Neuronal stem cell (in vitro differentiated cells): ENCODE data around the gene GPS1.

Experiments used
- DNase-seq: peaks from one replicate; pipeline ENCODE4 v3.0.0-alpha.2; 2013; ENCODE audit warnings: low spot score
- H2AFZ ChIP-seq: one replicate; pipeline ENCODE4 v1.6.1; 2013; ENCODE audit warnings: mild to moderate bottlenecking, low read length, inconsistent platforms
- H2AK5ac ChIP-seq: 2 replicates; pipeline ENCODE4 v1.6.1; 2013; ENCODE audit warnings: low read depth, mild to moderate bottlenecking, inconsistent platforms, low read length, moderate library complexity, mixed read lengths
- H2BK120ac ChIP-seq: 2 replicates; pipeline ENCODE4 v1.6.1; 2013; ENCODE audit warnings: low read depth, mild to moderate bottlenecking, inconsistent platforms, low read length, moderate library complexity, mixed read lengths
- H2BK12ac ChIP-seq: one replicate; pipeline ENCODE4 v1.6.1; 2013; ENCODE audit warnings: low read length, inconsistent platforms
- H2BK15ac ChIP-seq: 2 replicates; pipeline ENCODE4 v1.6.1; 2013; ENCODE audit warnings: mild to moderate bottlenecking, low read length, inconsistent platforms, mixed read lengths
- H2BK5ac ChIP-seq: one replicate; pipeline ENCODE4 v1.6.1; 2013; ENCODE audit warnings: inconsistent platforms, mild to moderate bottlenecking, low read length, moderate library complexity
- H3K14ac ChIP-seq: one replicate; pipeline ENCODE4 v1.6.1; 2013; ENCODE audit warnings: low read length, inconsistent platforms
- H3K18ac ChIP-seq: 2 replicates; pipeline ENCODE4 v1.6.1; 2013; ENCODE audit warnings: low read length, inconsistent platforms
- H3K23ac ChIP-seq: 2 replicates; pipeline ENCODE4 v1.6.1; 2013; ENCODE audit warnings: low read depth, mild to moderate bottlenecking, mixed read lengths, low read length, inconsistent platforms; ENCODE audit not compliant: poor library complexity
- H3K27ac ChIP-seq: replicated peaks from 3 replicates; pipeline ENCODE4 v1.5.1; 2013; ENCODE audit warnings: low read length, inconsistent platforms
- H3K27me3 ChIP-seq, 3 experiments: 2 replicates each; pipeline ENCODE4 v1.6.1; 2013; ENCODE audit warnings: low read length in 3 of 3, mild to moderate bottlenecking in 2 of 3, inconsistent platforms in 1 of 3, low read depth in 1 of 3, mixed read lengths in 1 of 3, moderate library complexity in 1 of 3; ENCODE audit not compliant: control insufficient read depth in 3 of 3, insufficient read depth in 3 of 3
- H3K36me3 ChIP-seq, 2 donors: replicated peaks in 1 of 2; 2 replicates each; pipeline ENCODE4 v1.6.1; 2013; ENCODE audit warnings: low read length in 2 of 2; ENCODE audit not compliant: control insufficient read depth in 2 of 2, insufficient read depth in 2 of 2
- H3K4ac ChIP-seq: 2 replicates; pipeline ENCODE4 v1.6.1; 2013; ENCODE audit warnings: inconsistent platforms, mild to moderate bottlenecking, low read length, moderate library complexity
- H3K4me1 ChIP-seq, 2 donors: 1 replicate in 1 of 2; 2 replicates in 1 of 2; pipeline ENCODE4 v1.6.1; 2013; ENCODE audit warnings: low read length in 2 of 2, low read depth in 1 of 2; ENCODE audit not compliant: control insufficient read depth in 2 of 2, insufficient read depth in 1 of 2
- H3K4me2 ChIP-seq: one replicate; pipeline ENCODE4 v1.6.1; 2013; ENCODE audit warnings: mild to moderate bottlenecking, low read length, inconsistent platforms; ENCODE audit not compliant: insufficient read depth, poor library complexity, severe bottlenecking
- H3K4me3 ChIP-seq, 2 donors: 2 replicates each; pipeline ENCODE4 v1.5.1; 2013; ENCODE audit warnings: low read length in 2 of 2, mild to moderate bottlenecking in 2 of 2, inconsistent platforms in 1 of 2, moderate library complexity in 1 of 2
- H3K79me1 ChIP-seq: one replicate; pipeline ENCODE4 v1.6.1; 2013; ENCODE audit warnings: low read depth, mild to moderate bottlenecking, inconsistent platforms, low read length, moderate library complexity
- H3K9ac ChIP-seq: one replicate; pipeline ENCODE4 v1.6.1; 2013; ENCODE audit warnings: mild to moderate bottlenecking, low read depth, low read length, inconsistent platforms; ENCODE audit not compliant: poor library complexity
- H3K9me3 ChIP-seq, 2 donors: replicated peaks in 1 of 2; 2 replicates each; pipeline versions ENCODE3 to v1.6.1; 2013; ENCODE audit warnings: low read length in 2 of 2, mild to moderate bottlenecking in 2 of 2, inconsistent platforms in 1 of 2, low read depth in 1 of 2, mixed read lengths in 1 of 2, moderate library complexity in 1 of 2; ENCODE audit not compliant: control insufficient read depth in 2 of 2, insufficient read depth in 1 of 2
- H4K8ac ChIP-seq: one replicate; pipeline ENCODE4 v1.6.1; 2013; ENCODE audit warnings: low read depth, mild to moderate bottlenecking, inconsistent platforms, low read length, moderate library complexity
- H4K91ac ChIP-seq: one replicate; pipeline ENCODE4 v1.6.1; 2013; ENCODE audit warnings: low read length, low read depth, mild to moderate bottlenecking, inconsistent platforms; ENCODE audit not compliant: poor library complexity
- WGBS, 2 donors: extraction: QIAGEN DNeasy Blood & Tissue Kit; methylation state at CpG; one replicate each; pipeline ENCODE4 v1.1.7; 2013; ENCODE audit warnings: missing lambda C conversion rate in 2 of 2, mixed read lengths in 1 of 2; ENCODE audit not compliant: insufficient read length in 2 of 2, insufficient replicate concordance in 1 of 2; ENCODE audit errors: extremely low coverage in 2 of 2; 5-methylcytosine and 5-hydroxymethylcytosine counted together

GPS1 gene

GRCh38 chr17:82085931-82086764 is 34.5 kb downstream of the GPS1 start:
- Histone ChIP-seq H3K9me3 (no peaks in the 10 kb centered on the region), H3K27ac (no peak overlapping the region), H2BK5ac (peak overlapping the region; percentile 87), H3K9ac (no peak overlapping the region), H3K4ac (no peak overlapping the region), H4K8ac (no peak overlapping the region), H2BK12ac (no peak overlapping the region), H3K14ac (no peak overlapping the region), H3K23ac (peak overlapping the region; percentile 80), H3K36me3 (peaks cover 94 to 99% of the 10 kb centered on the region in 2 donors), H3K4me1 (no peaks in the 10 kb centered on the region), H4K91ac (peak overlapping the region; percentile 30), H2BK15ac (no peak overlapping the region), H3K79me1 (peaks cover 65% of the 10 kb centered on the region), H3K4me2 (peak overlapping the region; percentile 11), H3K18ac (no peak overlapping the region), H2AK5ac (no peak overlapping the region), H3K27me3 (no peaks in the 10 kb centered on the region), H2BK120ac (no peak overlapping the region), H3K4me3 (no peak overlapping the region), H2AFZ (no peak overlapping the region)
- no peak for DNase-seq
- no CpG with 5 or more reads among the region's 25 CpGs for WGBS, 2 donors

- WGBS, 2 donors, result no CpG with 5 or more reads among the region's 39 CpGs
Measured at GRCh38 chr17:82086941-82087906, 35.5 kb downstream of the GPS1 start.

GRCh38 chr17:82087961-82088837 is 36.5 kb downstream of the GPS1 start:
- peaks cover 0 to under 1% of the 10 kb centered on the region in 2 donors for H3K4me1 ChIP-seq
- peak overlapping the region; percentile 34 for H3K23ac ChIP-seq
- no peak overlapping the region for H3K27ac ChIP-seq
- H2AK5ac ChIP-seq, result no peak overlapping the region
- H4K8ac ChIP-seq, result no peak overlapping the region
- H2BK120ac ChIP-seq, result no peak overlapping the region
- no peaks in the 10 kb centered on the region for H3K27me3 ChIP-seq
- no peak overlapping the region for H2BK5ac ChIP-seq
- no peak overlapping the region for H3K4me3 ChIP-seq
- DNase-seq, result no peak
- no peak overlapping the region for H3K14ac ChIP-seq
- H3K79me1 ChIP-seq, result peaks cover 73% of the 10 kb centered on the region
- H3K18ac ChIP-seq, result no peak overlapping the region
- H2AFZ ChIP-seq, result no peak overlapping the region
- no peak overlapping the region for H2BK15ac ChIP-seq
- H3K9ac ChIP-seq, result peak overlapping the region; percentile 44
- H2BK12ac ChIP-seq, result no peak overlapping the region
- H3K4ac ChIP-seq, result no peak overlapping the region
- no peak overlapping the region for H3K4me2 ChIP-seq
- H3K36me3 ChIP-seq, result peaks cover 92 to 100% of the 10 kb centered on the region in 2 donors
- no peak overlapping the region for H4K91ac ChIP-seq
- H3K9me3 ChIP-seq, result no peaks in the 10 kb centered on the region
- WGBS, 2 donors, result no CpG with 5 or more reads among the region's 48 CpGs

More at GRCh38 chr17:82086941-82087906, 35.5 kb downstream of the GPS1 start:
- Histone ChIP-seq H3K9ac (no peak overlapping the region), H3K27me3 (no peaks in the 10 kb centered on the region), H3K27ac (no peak overlapping the region), H2AK5ac (no peak overlapping the region), H2BK12ac (no peak overlapping the region), H3K23ac (peak overlapping the region; percentile 34), H3K4me3 (no peak overlapping the region), H3K14ac (no peak overlapping the region), H3K4me2 (no peak overlapping the region), H3K9me3 (no peaks in the 10 kb centered on the region), H4K91ac (no peak overlapping the region), H3K4me1 (no peaks in the 10 kb centered on the region), H2BK120ac (no peak overlapping the region), H3K18ac (no peak overlapping the region), H3K79me1 (peaks cover 75% of the 10 kb centered on the region), H2BK5ac (no peak overlapping the region), H4K8ac (no peak overlapping the region), H2AFZ (no peak overlapping the region), H2BK15ac (no peak overlapping the region), H3K4ac (no peak overlapping the region), H3K36me3 (peaks cover 94 to 100% of the 10 kb centered on the region in 2 donors)
- DNase-seq, result no peak
